ENCODE results near the gene ARL1.
A peak's percentile ranks its signal among the peaks of the same experiment; 100 is the strongest.

ARL1 gene

GRCh38 chr12:101361455-101361854 lies 46.1 kb downstream of the ARL1 start:
- H3K4me1 ChIP-seq (ENCODE audit: control insufficient read depth, insufficient read depth, low read length) = no peaks in the 10 kb centered on the region
- peaks cover 9 to 54% of the 10 kb centered on the region in 2 experiments; a peak in 2 of 3 replicates for H3K36me3 ChIP-seq (ENCODE audit: control insufficient read depth in 2 of 2, insufficient read depth in 1 of 2, low read length in 2 of 2)
- no peak overlapping the region for H3K27ac ChIP-seq (ENCODE audit: extremely low read depth, low read depth, low read length)
- CTCF ChIA-PET = no interaction called here
- H3K4me3 ChIP-seq (ENCODE audit: low read depth, low read length) = no peak overlapping the region
- POLR2A ChIA-PET = no interaction called here
- no peaks in the 10 kb centered on the region for H3K9me3 ChIP-seq (ENCODE audit: control insufficient read depth, insufficient read depth, low read depth, low read length)
- TF ChIP-seq, protein P1, sequence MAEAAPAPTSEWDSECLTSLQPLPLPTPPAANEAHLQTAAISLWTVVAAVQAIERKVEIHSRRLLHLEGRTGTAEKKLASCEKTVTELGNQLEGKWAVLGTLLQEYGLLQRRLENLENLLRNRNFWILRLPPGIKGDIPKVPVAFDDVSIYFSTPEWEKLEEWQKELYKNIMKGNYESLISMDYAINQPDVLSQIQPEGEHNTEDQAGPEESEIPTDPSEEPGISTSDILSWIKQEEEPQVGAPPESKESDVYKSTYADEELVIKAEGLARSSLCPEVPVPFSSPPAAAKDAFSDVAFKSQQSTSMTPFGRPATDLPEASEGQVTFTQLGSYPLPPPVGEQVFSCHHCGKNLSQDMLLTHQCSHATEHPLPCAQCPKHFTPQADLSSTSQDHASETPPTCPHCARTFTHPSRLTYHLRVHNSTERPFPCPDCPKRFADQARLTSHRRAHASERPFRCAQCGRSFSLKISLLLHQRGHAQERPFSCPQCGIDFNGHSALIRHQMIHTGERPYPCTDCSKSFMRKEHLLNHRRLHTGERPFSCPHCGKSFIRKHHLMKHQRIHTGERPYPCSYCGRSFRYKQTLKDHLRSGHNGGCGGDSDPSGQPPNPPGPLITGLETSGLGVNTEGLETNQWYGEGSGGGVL (tag by site-specific recombination; IDR thresholded peaks at IDR 0.05) = no peak
- TF ChIP-seq ZNF843 (tag by site-specific recombination; IDR thresholded peaks at IDR 0.05) (no peak), GLIS1 (tag by site-specific recombination; IDR thresholded peaks at IDR 0.05) (no peak), ZBTB11 (tag by site-specific recombination; conservative IDR thresholded peaks at IDR 0.05; ENCODE audit: low read depth) (peak; percentile 69), MYNN (tag by site-specific recombination; IDR thresholded peaks at IDR 0.05; ENCODE audit: borderline replicate concordance) (no peak), ZNF266 (tag by site-specific recombination; IDR thresholded peaks at IDR 0.05; ENCODE audit: low read depth) (0 out of 2 replicates have a peak, but pooled peaks have one; percentile 44), ZNF654 (tag by site-specific recombination; IDR thresholded peaks at IDR 0.05; ENCODE audit: low read depth) (peak; percentile 32; the same call in 1 of the 2 replicates), ZBTB20 (tag by site-specific recombination; IDR thresholded peaks at IDR 0.05) (no peak), TCF7L2 (IDR thresholded peaks at IDR 0.05; ENCODE audit: borderline replicate concordance, low read depth, low read length) (no peak), ZNF623 (tag by site-specific recombination; IDR thresholded peaks at IDR 0.05) (peak; percentile 54; the same call in 1 of the 2 replicates), ZNF404 (tag by site-specific recombination; IDR thresholded peaks at IDR 0.05) (0 out of 2 replicates have a peak, but pooled peaks have one; percentile 15), GFI1B (tag by site-specific recombination; IDR thresholded peaks at IDR 0.05) (0 out of 2 replicates have a peak, but pooled peaks have one; percentile 21), ZNF112 (tag by site-specific recombination; IDR thresholded peaks at IDR 0.05) (no peak), ZNF629 (tag by site-specific recombination; IDR thresholded peaks at IDR 0.05) (0 out of 2 replicates have a peak, but pooled peaks have one; percentile 14), HOXA7 (CRISPR knock-in tag; IDR thresholded peaks at IDR 0.05; ENCODE audit: borderline replicate concordance) (no peak), ZBTB17 (tag by site-specific recombination; IDR thresholded peaks at IDR 0.05) (no peak), ZNF777 (tag by site-specific recombination; IDR thresholded peaks at IDR 0.05; ENCODE audit: borderline replicate concordance) (no peak), ZXDB (tag by site-specific recombination; IDR thresholded peaks at IDR 0.05) (peak; percentile 58), ZNF518A (tag by site-specific recombination; conservative IDR thresholded peaks at IDR 0.05; ENCODE audit: low read depth) (peak; percentile 82), ZNF184 (tag by site-specific recombination; IDR thresholded peaks at IDR 0.05) (no peak), ZNF555 (tag by site-specific recombination; conservative IDR thresholded peaks at IDR 0.05) (peak; percentile 85)
- TF ChIP-seq, protein P2, sequence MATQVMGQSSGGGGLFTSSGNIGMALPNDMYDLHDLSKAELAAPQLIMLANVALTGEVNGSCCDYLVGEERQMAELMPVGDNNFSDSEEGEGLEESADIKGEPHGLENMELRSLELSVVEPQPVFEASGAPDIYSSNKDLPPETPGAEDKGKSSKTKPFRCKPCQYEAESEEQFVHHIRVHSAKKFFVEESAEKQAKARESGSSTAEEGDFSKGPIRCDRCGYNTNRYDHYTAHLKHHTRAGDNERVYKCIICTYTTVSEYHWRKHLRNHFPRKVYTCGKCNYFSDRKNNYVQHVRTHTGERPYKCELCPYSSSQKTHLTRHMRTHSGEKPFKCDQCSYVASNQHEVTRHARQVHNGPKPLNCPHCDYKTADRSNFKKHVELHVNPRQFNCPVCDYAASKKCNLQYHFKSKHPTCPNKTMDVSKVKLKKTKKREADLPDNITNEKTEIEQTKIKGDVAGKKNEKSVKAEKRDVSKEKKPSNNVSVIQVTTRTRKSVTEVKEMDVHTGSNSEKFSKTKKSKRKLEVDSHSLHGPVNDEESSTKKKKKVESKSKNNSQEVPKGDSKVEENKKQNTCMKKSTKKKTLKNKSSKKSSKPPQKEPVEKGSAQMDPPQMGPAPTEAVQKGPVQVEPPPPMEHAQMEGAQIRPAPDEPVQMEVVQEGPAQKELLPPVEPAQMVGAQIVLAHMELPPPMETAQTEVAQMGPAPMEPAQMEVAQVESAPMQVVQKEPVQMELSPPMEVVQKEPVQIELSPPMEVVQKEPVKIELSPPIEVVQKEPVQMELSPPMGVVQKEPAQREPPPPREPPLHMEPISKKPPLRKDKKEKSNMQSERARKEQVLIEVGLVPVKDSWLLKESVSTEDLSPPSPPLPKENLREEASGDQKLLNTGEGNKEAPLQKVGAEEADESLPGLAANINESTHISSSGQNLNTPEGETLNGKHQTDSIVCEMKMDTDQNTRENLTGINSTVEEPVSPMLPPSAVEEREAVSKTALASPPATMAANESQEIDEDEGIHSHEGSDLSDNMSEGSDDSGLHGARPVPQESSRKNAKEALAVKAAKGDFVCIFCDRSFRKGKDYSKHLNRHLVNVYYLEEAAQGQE (tag by site-specific recombination; IDR thresholded peaks at IDR 0.05) = peak; percentile 68; the same call in 1 of the 2 replicates
- TF ChIP-seq, protein P3, sequence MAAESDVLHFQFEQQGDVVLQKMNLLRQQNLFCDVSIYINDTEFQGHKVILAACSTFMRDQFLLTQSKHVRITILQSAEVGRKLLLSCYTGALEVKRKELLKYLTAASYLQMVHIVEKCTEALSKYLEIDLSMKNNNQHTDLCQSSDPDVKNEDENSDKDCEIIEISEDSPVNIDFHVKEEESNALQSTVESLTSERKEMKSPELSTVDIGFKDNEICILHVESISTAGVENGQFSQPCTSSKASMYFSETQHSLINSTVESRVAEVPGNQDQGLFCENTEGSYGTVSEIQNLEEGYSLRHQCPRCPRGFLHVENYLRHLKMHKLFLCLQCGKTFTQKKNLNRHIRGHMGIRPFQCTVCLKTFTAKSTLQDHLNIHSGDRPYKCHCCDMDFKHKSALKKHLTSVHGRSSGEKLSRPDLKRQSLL (tag by site-specific recombination; IDR thresholded peaks at IDR 0.05) = no peak
